GM19395 (cell line): Measurements from ENCODE around the gene UBN1.

ENCODE experiments used
- ATAC-seq: cut with Tn5 transposase; IDR thresholded peaks from one replicate; pipeline ENCODE4 v1.9.1; 2021; ENCODE audit warnings: mild to moderate bottlenecking, moderate library complexity; ENCODE audit not compliant: unreplicated experiment

UBN1 gene, protein sequence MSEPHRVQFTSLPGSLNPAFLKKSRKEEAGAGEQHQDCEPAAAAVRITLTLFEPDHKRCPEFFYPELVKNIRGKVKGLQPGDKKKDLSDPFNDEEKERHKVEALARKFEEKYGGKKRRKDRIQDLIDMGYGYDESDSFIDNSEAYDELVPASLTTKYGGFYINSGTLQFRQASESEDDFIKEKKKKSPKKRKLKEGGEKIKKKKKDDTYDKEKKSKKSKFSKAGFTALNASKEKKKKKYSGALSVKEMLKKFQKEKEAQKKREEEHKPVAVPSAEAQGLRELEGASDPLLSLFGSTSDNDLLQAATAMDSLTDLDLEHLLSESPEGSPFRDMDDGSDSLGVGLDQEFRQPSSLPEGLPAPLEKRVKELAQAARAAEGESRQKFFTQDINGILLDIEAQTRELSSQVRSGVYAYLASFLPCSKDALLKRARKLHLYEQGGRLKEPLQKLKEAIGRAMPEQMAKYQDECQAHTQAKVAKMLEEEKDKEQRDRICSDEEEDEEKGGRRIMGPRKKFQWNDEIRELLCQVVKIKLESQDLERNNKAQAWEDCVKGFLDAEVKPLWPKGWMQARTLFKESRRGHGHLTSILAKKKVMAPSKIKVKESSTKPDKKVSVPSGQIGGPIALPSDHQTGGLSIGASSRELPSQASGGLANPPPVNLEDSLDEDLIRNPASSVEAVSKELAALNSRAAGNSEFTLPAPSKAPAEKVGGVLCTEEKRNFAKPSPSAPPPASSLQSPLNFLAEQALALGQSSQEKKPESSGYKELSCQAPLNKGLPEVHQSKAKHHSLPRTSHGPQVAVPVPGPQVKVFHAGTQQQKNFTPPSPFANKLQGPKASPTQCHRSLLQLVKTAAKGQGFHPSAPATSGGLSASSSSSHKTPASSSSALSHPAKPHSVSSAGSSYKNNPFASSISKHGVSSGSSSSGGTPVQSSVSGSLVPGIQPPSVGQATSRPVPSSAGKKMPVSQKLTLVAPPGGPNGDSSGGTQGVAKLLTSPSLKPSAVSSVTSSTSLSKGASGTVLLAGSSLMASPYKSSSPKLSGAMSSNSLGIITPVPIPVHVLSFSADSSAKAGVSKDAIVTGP (N-terminal part only)

DNA sequence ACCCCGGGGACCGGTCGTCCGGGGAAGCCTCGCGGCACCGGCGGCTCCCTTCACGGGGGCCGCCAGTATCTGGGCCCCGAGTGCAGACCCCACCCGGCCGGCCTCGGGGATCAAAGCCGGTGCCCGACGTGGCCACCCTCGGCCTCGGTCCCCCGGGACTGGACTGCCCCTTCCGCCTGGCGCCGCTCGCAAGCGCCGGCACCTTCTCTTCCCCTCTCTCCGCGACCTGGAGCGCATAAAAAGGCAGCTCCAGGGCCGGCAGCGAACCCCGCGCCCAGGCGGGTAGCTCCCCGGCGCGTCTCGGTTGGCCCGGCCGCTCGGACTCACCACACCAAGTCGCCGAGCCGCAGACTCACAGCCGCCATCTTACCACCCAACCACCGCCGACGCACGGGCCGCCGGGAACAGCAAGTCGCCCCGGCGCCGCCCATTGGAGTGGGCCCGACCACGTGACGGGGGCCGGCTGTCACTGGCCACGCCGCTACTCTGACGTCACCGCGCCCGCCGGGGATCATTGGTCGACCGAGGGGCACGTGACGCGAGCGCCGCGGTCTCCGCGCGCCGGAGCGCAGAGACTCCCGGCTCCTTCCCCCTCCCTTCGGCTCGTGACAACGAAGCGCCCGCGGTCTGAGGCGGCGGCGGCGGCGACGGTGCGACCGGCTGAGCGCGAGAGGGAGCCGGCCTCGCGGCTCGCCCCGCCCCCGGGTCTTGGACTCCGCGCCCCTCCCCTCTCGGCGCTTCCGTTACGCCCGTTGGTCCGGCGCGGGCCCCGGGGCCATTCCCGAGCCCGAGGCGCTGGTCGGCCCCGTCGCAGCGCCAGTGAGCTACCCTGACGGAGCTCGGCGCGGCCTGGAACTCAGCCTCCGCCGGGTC is at the start of gene UBN1, which contains the start of gene GLYR1:
Gene UBN1, plus strand, starts transcription at position 581 of the 873 bp plus-strand sequence. CDS start 5,437 bp downstream, outside the sequence.
Gene GLYR1, minus strand, starts transcription at position 388 of the 873 bp plus-strand sequence. Its CDS starts 23 bp downstream, at position 365.
- peak; percentile 82 for ATAC-seq

DNA sequence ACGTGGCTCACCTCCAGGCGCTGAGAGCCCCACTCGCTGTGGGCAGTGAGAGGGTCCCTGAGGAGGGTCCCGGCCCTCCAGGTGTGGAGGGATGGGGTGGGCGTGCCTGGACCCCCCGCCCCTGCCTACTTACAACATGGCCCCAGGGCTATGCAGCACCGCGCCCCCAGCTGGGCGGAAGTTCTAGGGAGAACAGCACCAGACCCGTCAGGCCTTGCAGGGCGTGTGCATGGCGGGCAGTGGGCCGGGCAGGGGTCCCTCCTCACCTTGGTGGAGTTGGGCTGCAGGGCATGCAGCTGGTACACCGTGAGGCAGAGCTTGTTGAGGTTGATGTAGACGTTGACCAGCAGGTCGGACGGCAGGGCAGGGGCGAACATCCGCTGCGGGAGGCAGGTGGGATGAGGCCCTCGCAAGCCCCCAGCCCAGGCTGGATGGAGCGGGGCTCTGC is 49.5 kb upstream of the UBN1 start:
- no peak for ATAC-seq

DNA sequence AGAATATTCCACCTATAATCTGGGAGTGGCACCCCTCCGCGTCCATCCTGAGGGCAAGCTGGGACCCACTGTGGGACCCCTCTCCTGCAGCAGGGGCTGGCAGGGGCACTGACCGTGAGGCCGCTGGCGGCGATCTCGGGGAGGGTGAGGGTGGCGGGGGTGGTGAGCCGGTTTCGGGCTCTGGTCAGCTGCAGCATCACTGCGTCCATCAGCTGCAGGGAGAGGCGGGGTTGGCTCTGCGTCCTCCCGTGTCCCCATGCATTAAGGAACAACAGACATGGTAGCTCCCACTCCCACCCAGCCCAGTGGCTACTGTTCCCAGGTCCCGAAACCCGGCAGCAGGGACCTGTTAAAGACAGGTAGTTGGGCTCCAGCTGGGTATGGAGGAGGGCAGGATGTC is 48.8 kb upstream of the UBN1 start:
- no peak for ATAC-seq

DNA sequence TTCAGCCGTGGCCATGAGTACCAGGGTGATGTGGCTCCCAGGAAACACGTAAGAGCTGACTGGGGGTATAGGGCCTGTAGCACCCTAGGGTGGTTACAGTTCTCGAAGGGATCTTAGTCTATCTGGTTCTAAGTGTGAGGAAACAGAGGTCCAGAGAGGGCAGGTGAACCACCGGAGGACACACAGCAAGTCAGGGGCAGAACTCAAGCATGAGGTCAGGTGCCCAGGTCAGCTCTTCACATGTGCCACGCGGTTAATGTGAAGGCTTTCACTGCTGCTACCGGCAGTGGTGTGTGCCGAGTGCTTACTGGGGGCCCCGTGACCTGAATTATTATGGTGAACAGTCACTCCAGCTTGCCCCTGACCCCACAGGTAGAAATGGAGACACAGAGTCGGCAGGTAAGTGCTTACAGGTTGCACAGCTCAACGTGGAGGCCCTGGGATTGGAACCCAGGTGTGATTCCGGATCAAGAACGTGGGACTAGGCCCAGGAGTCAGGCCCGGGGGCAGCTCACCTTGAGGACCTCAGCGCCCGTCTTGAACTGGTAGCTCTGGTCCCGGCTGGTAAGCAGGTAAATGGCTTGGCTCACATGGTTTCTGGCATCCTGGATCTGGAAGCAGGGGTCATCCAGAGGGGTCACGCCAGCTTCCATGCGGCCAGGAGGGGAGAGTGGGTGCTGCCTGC is 48.0 kb upstream of the UBN1 start:
- ATAC-seq, result no peak

DNA sequence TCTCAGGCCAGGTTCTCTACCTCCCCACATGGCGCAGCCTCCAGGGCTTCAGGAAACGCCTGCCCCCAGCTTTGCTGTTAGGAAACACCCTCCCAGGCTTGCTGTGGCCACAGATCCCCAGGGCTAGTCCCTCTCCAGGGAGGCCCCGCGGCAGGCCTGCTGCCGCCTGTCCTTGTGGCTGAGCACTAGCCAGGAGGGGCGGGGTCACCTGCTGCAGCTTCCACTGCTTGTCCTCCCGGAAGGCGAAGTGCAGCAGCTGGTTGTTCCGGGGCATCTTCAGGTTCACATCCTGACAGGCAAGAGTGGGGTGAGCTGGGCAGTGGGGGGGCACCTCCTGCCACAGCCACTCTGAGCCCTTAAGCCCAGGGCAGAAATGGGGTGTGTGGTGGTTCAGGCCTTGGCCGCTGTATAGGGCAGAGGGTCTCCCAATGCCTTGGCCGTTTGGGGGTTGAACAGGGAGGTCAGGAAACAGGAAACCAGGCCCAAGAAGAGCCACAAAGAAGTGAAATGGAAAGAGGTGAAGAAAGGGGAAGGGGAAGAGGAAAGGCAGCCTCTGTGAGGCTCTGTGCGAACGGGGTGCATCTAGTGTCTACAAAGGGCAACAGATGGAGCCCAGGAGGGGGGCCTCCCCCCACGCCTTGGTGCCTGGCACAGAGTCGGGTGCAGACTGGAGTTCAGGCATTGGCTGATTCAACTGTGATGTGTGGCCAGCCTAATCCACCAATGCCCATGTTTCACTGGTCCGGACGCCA is 46.8 kb upstream of the UBN1 start:
- no peak for ATAC-seq

DNA sequence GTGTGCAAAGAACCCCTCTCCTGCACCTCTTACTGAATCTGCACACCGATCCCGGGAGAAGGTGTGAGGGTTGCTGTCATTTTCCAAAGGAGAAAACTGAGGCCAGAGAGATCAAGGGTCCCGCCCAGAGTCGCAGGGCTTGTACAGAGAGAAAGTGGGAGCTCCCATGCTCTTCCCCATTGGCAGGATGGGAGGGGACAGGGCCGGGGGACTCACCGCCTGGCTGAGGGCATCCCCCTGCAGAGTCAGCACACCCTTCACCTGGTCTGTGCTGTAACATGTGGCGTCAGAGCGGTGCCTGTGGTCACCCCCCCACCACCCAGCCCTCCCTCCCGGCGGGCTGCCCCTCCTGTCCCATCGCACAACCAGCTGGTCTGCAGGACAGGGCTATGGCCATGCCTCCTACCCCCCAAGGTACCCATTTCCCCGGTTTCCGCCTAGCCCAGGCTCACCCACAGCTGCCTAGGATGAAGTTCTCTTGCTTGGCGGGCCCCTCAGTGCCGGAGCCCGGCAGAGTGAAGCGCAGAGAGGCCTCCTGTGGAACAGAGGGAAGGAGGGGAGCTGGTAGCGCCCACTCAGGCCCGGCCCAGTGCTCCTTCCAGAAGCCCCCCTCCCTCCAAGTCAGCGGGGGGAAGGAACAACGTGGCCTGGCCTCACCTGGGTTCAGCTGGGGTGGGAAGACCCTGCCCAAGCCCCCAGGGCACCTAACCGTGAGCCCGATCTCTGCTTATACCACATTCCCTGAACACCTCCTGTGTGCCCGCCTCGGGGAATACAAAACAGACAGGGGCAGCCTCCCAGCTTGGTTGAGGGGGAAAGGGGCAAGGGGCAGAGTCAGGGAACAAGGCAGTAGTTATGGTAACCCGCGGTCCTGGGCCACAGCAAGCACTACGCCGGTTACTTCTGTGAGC is 46.0 kb upstream of the UBN1 start:
- ATAC-seq, result no peak

DNA sequence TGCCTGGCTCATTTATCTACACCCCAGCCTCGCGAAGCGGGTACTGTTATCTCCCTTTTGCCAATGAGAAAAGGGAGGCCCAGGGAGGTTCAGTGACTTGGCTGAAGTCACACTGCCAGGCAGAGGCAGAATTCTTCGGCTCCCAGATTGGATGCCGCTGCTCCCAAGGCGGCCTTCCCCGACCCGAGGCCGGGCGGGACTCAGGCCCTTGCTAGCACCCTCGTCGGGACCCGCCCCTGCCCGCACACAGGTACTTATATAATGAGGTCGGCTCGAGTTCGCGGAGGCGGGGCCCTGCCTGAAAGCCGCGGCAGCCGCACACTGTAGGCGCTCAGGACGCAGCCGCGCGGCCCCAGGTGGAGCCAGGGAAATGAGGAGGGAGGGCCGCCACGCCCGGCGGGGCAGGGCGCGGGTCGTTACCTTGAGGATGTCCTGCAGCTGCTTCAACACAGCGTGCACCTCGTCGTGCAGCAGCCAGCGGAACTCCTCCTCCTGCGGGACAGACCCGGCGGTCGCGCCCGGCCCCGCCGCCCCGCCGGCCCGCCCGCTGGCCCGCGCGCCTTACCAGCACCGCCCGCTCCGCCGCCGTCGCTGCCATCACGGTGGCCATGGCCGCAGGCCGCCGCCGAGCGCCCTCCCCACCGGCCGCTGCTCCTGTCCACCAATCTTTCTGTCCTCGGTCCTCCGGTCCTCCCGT is 45.2 kb upstream of the UBN1 start, which contains the start of gene ROGDI:
Gene ROGDI, minus strand, starts transcription at position 672 of the 697 bp plus-strand sequence. Its CDS starts 62 bp downstream, at position 610.
- ATAC-seq, result peak; percentile 66

DNA sequence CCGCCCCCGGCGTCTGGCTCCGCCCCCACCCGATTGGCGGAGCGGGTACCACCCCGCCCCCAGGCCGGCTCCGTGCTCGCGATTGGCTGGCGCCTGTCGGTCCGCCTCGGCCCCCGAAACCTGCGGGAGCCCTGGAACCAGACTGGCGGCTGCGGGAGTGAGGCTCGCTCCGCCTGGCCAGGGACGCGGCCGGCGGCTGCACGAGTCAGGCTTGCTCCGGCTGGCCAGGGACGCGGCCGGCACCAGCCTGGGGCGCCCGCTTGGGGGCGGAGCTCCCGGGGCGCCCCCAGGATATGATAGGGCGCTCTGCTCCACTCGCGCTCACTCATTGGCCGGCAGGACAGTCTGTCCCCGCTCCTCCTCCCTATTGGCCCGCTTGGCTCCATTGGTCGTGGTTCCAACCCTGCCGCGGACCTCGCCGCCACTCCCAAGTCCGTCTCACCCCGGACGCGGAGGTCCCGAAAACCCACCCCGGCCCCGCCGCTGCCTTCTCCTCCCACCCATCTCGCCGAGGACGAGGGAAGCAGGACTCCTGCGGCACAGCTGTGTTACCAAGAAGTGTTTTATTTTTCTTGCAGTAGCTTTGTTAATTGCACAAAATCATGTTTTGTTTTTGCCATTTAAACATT is 44.5 kb upstream of the UBN1 start:
- ATAC-seq, result peak; percentile 89

DNA sequence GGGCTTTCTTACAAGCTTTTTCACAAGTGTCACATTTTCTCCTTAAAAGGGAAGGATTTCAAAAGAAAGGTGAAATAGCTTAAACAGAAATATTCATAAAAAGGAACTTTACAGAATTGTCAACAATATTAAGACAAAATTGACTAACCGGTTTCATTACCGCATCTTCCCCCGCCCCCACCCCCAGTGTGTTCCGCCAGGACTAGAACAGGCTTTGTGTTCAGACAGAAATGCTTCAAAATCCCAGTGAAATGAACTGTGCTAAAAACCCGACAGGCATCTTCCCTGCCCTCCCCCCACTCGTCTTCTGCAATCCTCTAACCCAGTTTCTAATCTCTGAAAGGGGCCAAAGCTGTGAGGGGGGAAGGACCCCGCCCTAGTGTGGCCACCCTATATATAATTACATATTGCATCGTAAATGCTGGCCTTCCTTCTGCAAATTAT is 43.9 kb upstream of the UBN1 start:
- ATAC-seq, result no peak

DNA sequence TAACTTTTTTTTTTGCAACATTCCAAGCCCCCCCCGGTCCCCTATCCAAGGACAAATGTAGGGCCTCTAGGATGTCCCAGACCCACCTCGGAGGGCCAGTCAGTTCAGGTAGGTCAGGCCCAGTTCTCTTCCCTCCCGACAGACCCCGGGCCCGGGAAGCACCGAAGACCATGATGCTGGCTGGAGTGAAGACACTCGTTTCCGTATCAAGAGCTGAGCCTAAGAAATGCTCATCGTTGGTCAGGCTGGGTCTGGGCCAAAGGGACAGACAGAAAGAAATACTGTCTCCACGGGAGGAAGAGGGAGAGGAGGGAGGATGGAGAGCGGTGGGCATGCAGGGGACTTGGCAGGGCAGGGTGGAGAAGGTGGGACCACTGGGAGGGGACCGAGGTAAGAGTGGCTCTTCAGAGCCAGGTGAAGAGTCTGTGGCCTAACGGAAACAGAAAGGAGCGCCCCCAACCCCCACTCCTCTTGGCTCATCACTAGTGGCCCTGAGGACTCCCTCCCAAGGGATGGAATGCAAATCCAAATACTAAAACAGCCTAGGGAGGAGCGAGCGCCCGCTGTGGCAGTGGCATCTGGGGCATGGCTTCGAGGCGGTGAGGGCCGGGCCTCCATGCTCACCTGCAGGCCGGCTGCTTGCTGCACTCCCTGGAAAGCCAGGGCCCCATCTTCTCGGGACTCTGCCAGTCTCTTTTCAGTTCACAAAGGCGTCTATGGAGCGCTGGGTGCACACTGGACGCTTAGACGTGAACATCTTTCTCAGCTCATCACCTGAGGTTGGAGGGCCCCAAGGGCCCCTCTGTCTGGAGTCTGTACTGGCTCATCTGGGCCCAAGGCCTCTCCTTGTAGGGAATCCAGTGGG is 43.2 kb upstream of the UBN1 start:
- no peak for ATAC-seq

DNA sequence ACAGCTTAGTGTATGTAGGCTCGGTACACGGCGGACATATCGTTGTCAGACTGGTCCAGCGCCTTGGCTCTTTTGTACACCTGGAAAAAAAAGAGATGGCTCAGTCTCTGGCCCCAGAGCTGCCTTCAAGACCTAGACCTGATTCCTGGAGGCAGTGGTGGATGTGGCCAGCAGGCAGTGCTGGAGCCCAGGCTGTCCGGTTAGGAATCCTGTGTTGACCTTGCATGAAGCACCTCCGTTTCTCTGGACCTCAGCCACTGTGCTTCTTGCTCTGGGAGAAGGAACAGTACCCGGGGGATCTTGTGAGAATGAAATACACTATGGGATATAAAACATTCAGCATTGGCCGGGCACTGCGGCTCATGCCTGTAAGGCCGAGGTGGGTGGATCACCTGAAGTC is 42.0 kb upstream of the UBN1 start:
- no peak for ATAC-seq

DNA sequence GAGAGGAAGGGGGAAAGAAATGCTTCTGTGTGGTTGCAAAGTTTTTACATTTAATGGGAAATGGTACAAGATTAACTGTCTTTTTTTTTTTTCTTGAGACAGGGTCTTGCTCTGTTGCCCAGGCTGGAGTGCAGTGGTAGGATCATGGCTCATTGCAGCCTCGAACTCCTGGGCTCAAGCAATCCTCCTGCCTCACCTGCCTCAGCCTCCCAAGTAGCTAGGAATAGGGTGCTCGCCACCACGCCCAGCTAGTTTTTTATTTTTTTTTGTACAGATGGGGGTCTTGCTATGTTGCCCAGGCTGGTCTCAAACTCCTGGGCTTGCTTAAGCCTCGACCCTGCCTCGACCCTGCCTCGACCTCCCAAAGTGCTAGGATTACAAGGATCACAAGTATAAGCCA is 41.0 kb upstream of the UBN1 start:
- ATAC-seq, result no peak

DNA sequence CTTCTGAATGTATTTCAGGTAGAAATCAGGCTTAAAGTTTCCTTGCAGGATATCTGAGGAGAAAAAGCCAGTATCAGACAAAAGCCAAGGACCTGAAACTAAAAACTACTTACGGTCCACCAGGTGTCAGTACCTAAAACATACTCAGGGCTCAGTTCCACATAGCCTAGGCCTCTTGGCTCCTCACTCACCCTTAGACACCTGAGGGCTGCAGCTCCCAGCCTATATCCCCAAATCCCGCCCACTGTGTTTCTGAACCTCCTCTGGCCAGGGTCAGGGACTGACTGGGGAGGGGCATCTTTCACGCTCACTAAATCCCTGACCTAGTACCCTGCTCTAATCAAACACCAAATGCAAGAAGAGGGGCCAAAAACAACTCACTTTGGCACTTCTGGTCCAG is 36.0 kb upstream of the UBN1 start:
- no peak for ATAC-seq

DNA sequence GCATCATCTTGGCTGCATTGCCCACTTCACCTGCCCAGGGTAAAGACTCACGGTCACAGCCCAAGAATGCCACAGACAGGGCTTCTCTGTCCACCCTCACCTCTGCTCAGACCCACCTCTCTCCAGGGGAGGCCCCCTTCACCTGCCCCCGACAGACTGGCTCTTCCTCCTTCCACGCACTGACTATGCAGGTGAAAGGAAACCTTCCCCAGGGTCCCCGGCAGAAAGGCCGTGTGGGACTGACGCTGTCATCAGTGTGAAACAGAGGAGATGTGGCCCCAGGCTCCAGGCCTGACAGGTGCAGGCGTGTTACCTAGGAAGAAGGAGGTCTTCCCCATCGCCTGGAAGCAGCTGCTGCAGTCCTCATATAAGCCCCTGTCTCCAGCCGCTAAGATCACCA is 35.5 kb upstream of the UBN1 start:
- ATAC-seq, result no peak

DNA sequence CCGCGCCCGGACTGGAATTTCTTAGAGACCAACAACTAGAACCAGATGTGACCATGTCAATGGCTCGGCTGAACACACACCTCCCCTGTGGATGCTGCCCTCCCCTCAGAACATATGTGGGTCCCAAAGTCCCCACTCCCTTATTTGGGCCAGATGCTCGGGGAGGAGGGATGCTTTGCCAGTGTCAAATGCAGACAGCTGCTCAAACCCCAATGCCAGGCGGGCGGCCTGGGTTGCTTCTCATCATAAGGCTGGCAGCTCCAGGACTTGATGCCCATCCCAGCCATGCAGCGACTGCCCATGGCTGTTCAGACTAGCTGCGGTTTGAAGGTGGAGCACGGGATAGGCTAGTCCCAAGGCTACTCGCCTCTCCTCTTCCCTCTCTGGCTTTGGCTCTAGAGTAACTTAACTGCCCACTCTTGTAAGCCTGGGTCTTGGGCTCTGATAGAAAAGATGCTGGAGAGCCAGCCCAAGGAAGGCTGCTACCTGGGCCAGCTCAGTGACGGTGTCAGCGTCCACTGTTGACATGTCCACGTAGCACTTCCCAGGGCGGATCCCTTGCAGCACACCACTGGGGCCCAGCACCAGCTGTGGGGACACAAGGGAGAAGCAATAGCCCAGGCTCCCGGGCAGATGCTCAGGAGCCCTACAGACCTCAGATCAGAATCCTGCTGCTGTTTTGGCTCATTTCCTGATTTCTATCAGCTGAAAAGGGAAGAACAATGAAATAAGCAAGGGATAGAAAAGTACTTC is 33.9 kb upstream of the UBN1 start:
- no peak for ATAC-seq
